ENCODE measurements around the gene UBE2O.

GRCh38 chr17:76354747-76355310, 98.1 kb downstream of the UBE2O start:
- TF ChIP-seq CTCF (IDR thresholded peaks at IDR 0.05; ENCODE audit: low read length) (no peak), EZH2 (IDR thresholded peaks at IDR 0.05; ENCODE audit: borderline replicate concordance, low read length) (no peak)

All from OCI-LY1 (cell line).